ENCODE data around the gene ARL6IP6. TPM values are rescaled to one million over a fixed set of nuclear protein-coding genes. Genes with fewer than 3 reads are reported as not detected.
"Not testable (repeated sequence)": the region's sequence is repeated elsewhere in the genome, so short reads cannot be mapped to it uniquely, and the experiment has no call there.

ARL6IP6 gene
- polyA plus RNA-seq, 1 of the 3 experiments (the other 2 are of a cell fraction): 25.8 TPM

GRCh38 chr2:152747751-152748150, 29.3 kb downstream of the ARL6IP6 start:
- H3K4me2 ChIP-seq; H3K4me1 ChIP-seq (ENCODE audit: control insufficient read depth in 1 of 2, insufficient read depth in 2 of 2, low read depth in 1 of 2, low read length in 1 of 2); H3F3A ChIP-seq (replicated peaks; ENCODE audit: insufficient read depth); H3K27me3 ChIP-seq (ENCODE audit: insufficient read depth); H3K9me3 ChIP-seq; H3K9me2 ChIP-seq; POLR2A ChIA-PET; H3K27ac ChIP-seq (ENCODE audit: low read depth in 2 of 2, low read length in 1 of 2); H2AFZ ChIP-seq (ENCODE audit: low read depth); H3K9ac ChIP-seq; H3K79me2 ChIP-seq (ENCODE audit: insufficient read depth); CTCF ChIA-PET; DNase-seq; H3K4me3 ChIP-seq (ENCODE audit: low read depth in 2 of 2, low read length in 1 of 2); H4K20me1 ChIP-seq (ENCODE audit: insufficient read depth): not testable (repeated sequence)
- H3K36me3 ChIP-seq (replicated peaks in 1 of 2; ENCODE audit: control insufficient read depth in 1 of 2, insufficient read depth in 2 of 2, low read length in 1 of 2): peaks cover 0 to 16% of the 10 kb centered on the region in 2 experiments
- 80% methylated on average over 2 of the region's 4 CpGs for WGBS (ENCODE audit: low lambda C conversion rate)
- TF ChIP-seq JUND (IDR thresholded peaks at IDR 0.05) (peak; percentile 20; the same call in 1 of the 2 replicates), FOSL2 (IDR thresholded peaks at IDR 0.05; ENCODE audit: borderline replicate concordance, low read depth) (peak; percentile 14; the same call in 1 of the 2 replicates)

GRCh38 chr2:152755029-152755428, 36.6 kb downstream of the ARL6IP6 start:
- Histone ChIP-seq H3F3A (replicated peaks; ENCODE audit: insufficient read depth) (peaks cover 6% of the 10 kb centered on the region), H4K20me1 (ENCODE audit: insufficient read depth) (no peaks in the 10 kb centered on the region), H3K9me2 (no peaks in the 10 kb centered on the region), H3K9me3 (no peaks in the 10 kb centered on the region), H3K27me3 (ENCODE audit: insufficient read depth) (no peaks in the 10 kb centered on the region), H3K4me3 (ENCODE audit: low read depth in 2 of 2, low read length in 1 of 2) (no peak overlapping the region), H3K27ac (ENCODE audit: low read depth in 2 of 2, low read length in 1 of 2) (no peak overlapping the region), H3K79me2 (ENCODE audit: insufficient read depth) (no peaks in the 10 kb centered on the region), H2AFZ (ENCODE audit: low read depth) (no peak overlapping the region), H3K36me3 (replicated peaks in 1 of 2; ENCODE audit: control insufficient read depth in 1 of 2, insufficient read depth in 2 of 2, low read length in 1 of 2) (peaks cover 30% of the 10 kb centered on the region in 2 experiments), H3K4me1 (ENCODE audit: control insufficient read depth in 1 of 2, insufficient read depth in 2 of 2, low read depth in 1 of 2, low read length in 1 of 2) (no peaks in the 10 kb centered on the region), H3K4me2 (no peak overlapping the region), H3K9ac (no peak overlapping the region)
- ChIA-PET POLR2A (no interaction called here), CTCF (no interaction called here)
- 100% methylated on average over 11 of the region's 13 CpGs for WGBS (ENCODE audit: low lambda C conversion rate)
- TF ChIP-seq NRF1 (IDR thresholded peaks at IDR 0.05; ENCODE audit: low read depth, low read length) (no peak), RCOR1 (IDR thresholded peaks at IDR 0.05; ENCODE audit: low read length) (no peak), JUND (IDR thresholded peaks at IDR 0.05) (no peak), NFIC (IDR thresholded peaks at IDR 0.05; ENCODE audit: borderline replicate concordance) (no peak), YY1 (IDR thresholded peaks at IDR 0.05; ENCODE audit: low read depth) (no peak), MAX (IDR thresholded peaks at IDR 0.05; ENCODE audit: low read depth) (no peak), CHD2 (IDR thresholded peaks at IDR 0.05; ENCODE audit: low read length, partially characterized antibody) (no peak), RXRA (IDR thresholded peaks at IDR 0.05; ENCODE audit: borderline replicate concordance, low read depth) (no peak), USF1 (IDR thresholded peaks at IDR 0.05; ENCODE audit: borderline replicate concordance, low read depth) (no peak), SMC3 (IDR thresholded peaks at IDR 0.05; ENCODE audit: low read depth, low read length) (no peak), EZH2phosphoT487 (IDR thresholded peaks at IDR 0.05; ENCODE audit: borderline replicate concordance, low read depth) (no peak), TEAD4 (IDR thresholded peaks at IDR 0.05; ENCODE audit: borderline replicate concordance, insufficient read depth) (no peak), RAD21 (IDR thresholded peaks at IDR 0.05; ENCODE audit: low read length) (0 out of 2 replicates have a peak, but pooled peaks have one; percentile 6), GATA2 (CRISPR knock-in tag; IDR thresholded peaks at IDR 0.05) (no peak)
- TF ChIP-seq, protein P1, sequence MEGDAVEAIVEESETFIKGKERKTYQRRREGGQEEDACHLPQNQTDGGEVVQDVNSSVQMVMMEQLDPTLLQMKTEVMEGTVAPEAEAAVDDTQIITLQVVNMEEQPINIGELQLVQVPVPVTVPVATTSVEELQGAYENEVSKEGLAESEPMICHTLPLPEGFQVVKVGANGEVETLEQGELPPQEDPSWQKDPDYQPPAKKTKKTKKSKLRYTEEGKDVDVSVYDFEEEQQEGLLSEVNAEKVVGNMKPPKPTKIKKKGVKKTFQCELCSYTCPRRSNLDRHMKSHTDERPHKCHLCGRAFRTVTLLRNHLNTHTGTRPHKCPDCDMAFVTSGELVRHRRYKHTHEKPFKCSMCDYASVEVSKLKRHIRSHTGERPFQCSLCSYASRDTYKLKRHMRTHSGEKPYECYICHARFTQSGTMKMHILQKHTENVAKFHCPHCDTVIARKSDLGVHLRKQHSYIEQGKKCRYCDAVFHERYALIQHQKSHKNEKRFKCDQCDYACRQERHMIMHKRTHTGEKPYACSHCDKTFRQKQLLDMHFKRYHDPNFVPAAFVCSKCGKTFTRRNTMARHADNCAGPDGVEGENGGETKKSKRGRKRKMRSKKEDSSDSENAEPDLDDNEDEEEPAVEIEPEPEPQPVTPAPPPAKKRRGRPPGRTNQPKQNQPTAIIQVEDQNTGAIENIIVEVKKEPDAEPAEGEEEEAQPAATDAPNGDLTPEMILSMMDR (IDR thresholded peaks at IDR 0.05): peak; percentile 38
- TF ChIP-seq, protein P2, sequence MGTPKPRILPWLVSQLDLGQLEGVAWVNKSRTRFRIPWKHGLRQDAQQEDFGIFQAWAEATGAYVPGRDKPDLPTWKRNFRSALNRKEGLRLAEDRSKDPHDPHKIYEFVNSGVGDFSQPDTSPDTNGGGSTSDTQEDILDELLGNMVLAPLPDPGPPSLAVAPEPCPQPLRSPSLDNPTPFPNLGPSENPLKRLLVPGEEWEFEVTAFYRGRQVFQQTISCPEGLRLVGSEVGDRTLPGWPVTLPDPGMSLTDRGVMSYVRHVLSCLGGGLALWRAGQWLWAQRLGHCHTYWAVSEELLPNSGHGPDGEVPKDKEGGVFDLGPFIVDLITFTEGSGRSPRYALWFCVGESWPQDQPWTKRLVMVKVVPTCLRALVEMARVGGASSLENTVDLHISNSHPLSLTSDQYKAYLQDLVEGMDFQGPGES (IDR thresholded peaks at IDR 0.05; ENCODE audit: low read depth, low read length): no peak
- TF ChIP-seq, protein P3, sequence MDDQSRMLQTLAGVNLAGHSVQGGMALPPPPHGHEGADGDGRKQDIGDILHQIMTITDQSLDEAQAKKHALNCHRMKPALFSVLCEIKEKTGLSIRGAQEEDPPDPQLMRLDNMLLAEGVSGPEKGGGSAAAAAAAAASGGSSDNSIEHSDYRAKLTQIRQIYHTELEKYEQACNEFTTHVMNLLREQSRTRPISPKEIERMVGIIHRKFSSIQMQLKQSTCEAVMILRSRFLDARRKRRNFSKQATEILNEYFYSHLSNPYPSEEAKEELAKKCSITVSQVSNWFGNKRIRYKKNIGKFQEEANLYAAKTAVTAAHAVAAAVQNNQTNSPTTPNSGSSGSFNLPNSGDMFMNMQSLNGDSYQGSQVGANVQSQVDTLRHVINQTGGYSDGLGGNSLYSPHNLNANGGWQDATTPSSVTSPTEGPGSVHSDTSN (IDR thresholded peaks at IDR 0.05): no peak
- no peak for DNase-seq
